HCT116 (cell line): ENCODE measurements around the gene EEFSEC.

Experiments used
- CBX3 ChIP-seq: IDR thresholded peaks from 2 replicates; pipeline ENCODE4 v1.6.1; 2012; ENCODE audit warnings: low read depth
- CEBPB ChIP-seq: IDR thresholded peaks from 2 replicates; pipeline ENCODE4 v1.6.1; 2012; ENCODE audit warnings: low read depth
- EGR1 ChIP-seq: IDR thresholded peaks from 2 replicates; pipeline ENCODE4 v1.6.1; 2012; ENCODE audit warnings: low read depth
- JUND ChIP-seq: IDR thresholded peaks from 2 replicates; pipeline ENCODE4 v1.6.1; 2012
- MAX ChIP-seq: IDR thresholded peaks from 2 replicates; pipeline ENCODE4 v1.6.1; 2012
- POLR2A ChIP-seq: IDR thresholded peaks from 2 replicates; pipeline ENCODE4 v1.7.0; 2011; ENCODE audit warnings: borderline replicate concordance; ENCODE audit not compliant: insufficient read depth, insufficient read length; ENCODE audit errors: extremely low read depth
- POLR2AphosphoS5 ChIP-seq: IDR thresholded peaks from 2 replicates; pipeline ENCODE4 v1.6.1; 2011; ENCODE audit warnings: mild to moderate bottlenecking, low read depth, low read length, moderate library complexity
- REST ChIP-seq: IDR thresholded peaks from 2 replicates; pipeline ENCODE4 v1.6.1; 2012; ENCODE audit warnings: low read depth
- SP1 ChIP-seq: IDR thresholded peaks from 2 replicates; pipeline ENCODE4 v1.6.1; 2012; ENCODE audit warnings: low read depth
- YY1 ChIP-seq: IDR thresholded peaks from 2 replicates; pipeline ENCODE4 v1.6.1; 2011; ENCODE audit warnings: low read length, low read depth, moderate library complexity, mild to moderate bottlenecking; ENCODE audit not compliant: insufficient replicate concordance; ENCODE audit errors: extremely low read depth
- TF ChIP-seq, protein P1 (sequence below), 3 experiments: fragments of 200-600 bp in 1 of 3; sonication (generic) in 1 of 3; IDR thresholded peaks in 2 of 3; conservative IDR thresholded peaks in 1 of 3; 2 replicates each; pipeline ENCODE4 v1.5.1; 2012 to 2017; ENCODE audit warnings: low read depth in 2 of 3, low read length in 2 of 3, antibody characterized with exemption in 1 of 3, borderline replicate concordance in 1 of 3, control low read depth in 1 of 3, mild to moderate bottlenecking in 1 of 3, mixed read lengths in 1 of 3, mixed run types in 1 of 3, moderate library complexity in 1 of 3; ENCODE audit not compliant: insufficient read depth in 1 of 3

GRCh38 chr3:128318275-128318941, 165.1 kb downstream of the EEFSEC start:
- TF ChIP-seq JUND (no peak), POLR2A (no peak), POLR2AphosphoS5 (no peak), CBX3 (no peak), REST (no peak), CEBPB (no peak), SP1 (no peak), MAX (no peak), EGR1 (no peak), YY1 (no peak)
- TF ChIP-seq, protein P1, sequence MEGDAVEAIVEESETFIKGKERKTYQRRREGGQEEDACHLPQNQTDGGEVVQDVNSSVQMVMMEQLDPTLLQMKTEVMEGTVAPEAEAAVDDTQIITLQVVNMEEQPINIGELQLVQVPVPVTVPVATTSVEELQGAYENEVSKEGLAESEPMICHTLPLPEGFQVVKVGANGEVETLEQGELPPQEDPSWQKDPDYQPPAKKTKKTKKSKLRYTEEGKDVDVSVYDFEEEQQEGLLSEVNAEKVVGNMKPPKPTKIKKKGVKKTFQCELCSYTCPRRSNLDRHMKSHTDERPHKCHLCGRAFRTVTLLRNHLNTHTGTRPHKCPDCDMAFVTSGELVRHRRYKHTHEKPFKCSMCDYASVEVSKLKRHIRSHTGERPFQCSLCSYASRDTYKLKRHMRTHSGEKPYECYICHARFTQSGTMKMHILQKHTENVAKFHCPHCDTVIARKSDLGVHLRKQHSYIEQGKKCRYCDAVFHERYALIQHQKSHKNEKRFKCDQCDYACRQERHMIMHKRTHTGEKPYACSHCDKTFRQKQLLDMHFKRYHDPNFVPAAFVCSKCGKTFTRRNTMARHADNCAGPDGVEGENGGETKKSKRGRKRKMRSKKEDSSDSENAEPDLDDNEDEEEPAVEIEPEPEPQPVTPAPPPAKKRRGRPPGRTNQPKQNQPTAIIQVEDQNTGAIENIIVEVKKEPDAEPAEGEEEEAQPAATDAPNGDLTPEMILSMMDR (IDR thresholded peaks at IDR 0.05 in 2 of 3, conservative IDR thresholded peaks at IDR 0.05 in 1 of 3; ENCODE audit: borderline replicate concordance in 1 of 3, insufficient read depth in 1 of 3, low read depth in 2 of 3, low read length in 2 of 3) = no peak
